ENCODE data around the gene CDK11A.

DNA sequence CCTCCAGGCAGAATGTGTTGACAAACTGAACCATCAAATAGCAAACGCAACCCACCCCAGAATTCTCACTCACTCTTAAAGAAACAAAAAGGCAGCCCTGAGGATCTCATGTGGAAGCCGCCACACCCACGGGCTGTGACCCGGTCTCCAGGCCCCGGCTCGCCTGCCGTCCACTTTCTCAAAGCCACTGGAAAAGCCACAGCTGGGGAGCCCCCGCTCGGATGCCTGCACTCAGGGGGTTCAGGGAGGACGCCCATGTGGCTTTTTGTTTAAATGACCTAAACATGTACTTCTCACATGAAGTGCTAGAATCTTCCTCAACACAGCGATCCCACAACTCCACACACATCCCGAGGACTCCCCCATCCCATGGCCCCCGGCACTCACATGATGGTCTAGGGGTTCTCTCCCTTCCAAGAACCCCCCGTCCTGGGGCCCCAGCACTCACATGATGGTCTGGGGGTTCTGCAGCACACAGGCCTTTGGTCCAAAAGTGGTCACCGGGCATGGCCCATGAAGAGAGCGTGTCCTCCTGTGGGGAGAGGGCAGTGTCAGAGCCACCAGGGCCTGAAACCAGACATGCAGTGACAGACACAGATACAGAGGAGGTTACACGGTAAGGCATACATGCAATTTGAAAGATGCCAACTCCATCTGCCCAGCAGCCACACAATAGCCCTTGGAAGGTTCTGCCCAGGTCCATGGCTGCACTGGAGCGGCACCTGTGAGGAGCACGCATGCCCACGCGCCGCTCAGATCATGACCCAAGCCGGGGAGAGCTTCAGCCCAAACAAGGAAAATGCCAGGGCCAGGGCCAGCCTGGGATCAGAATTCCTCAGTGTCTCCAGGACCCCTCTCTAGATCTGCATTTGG lies 37.6 kb upstream of the CDK11A start:
- TF ChIP-seq, protein P1, sequence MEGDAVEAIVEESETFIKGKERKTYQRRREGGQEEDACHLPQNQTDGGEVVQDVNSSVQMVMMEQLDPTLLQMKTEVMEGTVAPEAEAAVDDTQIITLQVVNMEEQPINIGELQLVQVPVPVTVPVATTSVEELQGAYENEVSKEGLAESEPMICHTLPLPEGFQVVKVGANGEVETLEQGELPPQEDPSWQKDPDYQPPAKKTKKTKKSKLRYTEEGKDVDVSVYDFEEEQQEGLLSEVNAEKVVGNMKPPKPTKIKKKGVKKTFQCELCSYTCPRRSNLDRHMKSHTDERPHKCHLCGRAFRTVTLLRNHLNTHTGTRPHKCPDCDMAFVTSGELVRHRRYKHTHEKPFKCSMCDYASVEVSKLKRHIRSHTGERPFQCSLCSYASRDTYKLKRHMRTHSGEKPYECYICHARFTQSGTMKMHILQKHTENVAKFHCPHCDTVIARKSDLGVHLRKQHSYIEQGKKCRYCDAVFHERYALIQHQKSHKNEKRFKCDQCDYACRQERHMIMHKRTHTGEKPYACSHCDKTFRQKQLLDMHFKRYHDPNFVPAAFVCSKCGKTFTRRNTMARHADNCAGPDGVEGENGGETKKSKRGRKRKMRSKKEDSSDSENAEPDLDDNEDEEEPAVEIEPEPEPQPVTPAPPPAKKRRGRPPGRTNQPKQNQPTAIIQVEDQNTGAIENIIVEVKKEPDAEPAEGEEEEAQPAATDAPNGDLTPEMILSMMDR (IDR thresholded peaks at IDR 0.05; ENCODE audit: poor library complexity): no peak
- TF ChIP-seq EZH2 (IDR thresholded peaks at IDR 0.05; ENCODE audit: borderline replicate concordance): no peak
